Measurements from ENCODE around the gene CLEC14A. TPM values are rescaled to one million over a fixed set of nuclear protein-coding genes. Genes with fewer than 3 reads are reported as not detected.

The CLEC14A gene
- polyA plus RNA-seq, 1 donor: 24.4 TPM

DNA sequence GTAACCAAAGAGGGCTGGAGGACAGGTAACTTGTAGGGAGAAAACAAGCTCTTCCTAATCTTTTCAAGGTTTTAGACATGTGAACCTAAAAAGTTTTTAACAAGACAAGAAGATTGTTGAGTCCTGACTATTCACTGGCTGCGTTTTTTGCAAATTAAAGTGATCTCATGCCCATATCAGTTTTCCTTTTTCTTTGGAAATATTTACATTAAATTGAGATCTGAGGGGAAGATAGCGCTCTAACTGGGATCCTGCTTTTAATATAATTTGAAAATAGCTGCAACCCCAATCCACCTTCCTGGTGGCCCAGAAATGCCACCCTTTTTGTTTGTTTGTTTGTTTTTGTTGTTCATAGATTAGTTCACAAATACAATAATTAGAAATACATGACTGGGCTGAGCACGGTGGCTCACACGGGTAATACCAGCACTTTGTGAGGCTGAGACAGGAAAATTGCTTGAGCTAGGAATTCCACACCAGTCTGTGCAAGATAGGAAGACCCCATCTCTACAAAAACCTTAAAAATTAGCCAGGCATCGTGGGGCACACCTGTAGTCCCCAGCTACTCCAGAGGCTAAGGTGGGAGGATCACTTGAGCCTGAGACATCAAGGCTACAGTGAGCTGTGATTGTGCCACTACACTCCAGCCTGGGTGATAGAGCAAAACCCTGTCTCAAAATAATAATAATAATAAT is 50.6 kb downstream of the CLEC14A start:
- DNase-seq: no peak

DNA sequence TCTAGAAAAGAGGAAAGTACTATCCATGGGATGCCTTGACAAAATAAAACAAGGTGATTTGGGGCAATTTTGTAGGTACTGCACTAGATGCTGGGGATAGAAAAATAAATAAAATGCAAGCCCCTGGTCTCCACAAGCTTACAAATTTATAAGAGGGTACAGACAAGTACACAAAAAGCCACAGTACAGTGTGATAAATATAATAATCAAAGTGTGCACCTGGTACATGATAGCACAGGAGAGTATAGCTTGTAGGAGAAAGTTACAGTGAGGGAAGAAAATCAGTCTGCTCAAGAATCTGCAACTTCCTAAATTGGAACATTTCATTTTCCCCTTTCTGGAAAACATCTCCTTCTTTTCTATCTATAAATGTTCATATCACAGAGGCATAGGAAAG is 51.2 kb downstream of the CLEC14A start:
- DNase-seq: no peak

Other genes with a start within 250 kb of the CLEC14A start
- gene SSTR1, start 48.2 kb downstream of the CLEC14A start, polyA plus RNA-seq (ENCODE audit: insufficient read length): 0.04 TPM

All from hindlimb muscle (tissue), 1 donor.